T47D (cell line): ENCODE results near the gene GNPDA2.
"Not testable (repeated sequence)": the region's sequence is repeated elsewhere in the genome, so short reads cannot be mapped to it uniquely, and the experiment has no call there.

Experiments used
- DNase-seq, 2 experiments: peaks; one replicate each; pipeline versions ENCODE4 v3.0.0 to v3.0.0-alpha.2; 2011 to 2012; ENCODE audit warnings: low read depth in 1 of 2, low spot score in 1 of 2
- JUND ChIP-seq: IDR thresholded peaks from 2 replicates; pipeline ENCODE4 v1.6.1; 2012; ENCODE audit warnings: low read depth
- in situ Hi-C: cut with HindIII; loops from 2 replicates; pipeline ENCODE4 v1.10.0; 2016; ENCODE audit warnings: low sequenced_read_pairs, low pct_unique_long_range_greater_than_20kb

GNPDA2 gene

DNA sequence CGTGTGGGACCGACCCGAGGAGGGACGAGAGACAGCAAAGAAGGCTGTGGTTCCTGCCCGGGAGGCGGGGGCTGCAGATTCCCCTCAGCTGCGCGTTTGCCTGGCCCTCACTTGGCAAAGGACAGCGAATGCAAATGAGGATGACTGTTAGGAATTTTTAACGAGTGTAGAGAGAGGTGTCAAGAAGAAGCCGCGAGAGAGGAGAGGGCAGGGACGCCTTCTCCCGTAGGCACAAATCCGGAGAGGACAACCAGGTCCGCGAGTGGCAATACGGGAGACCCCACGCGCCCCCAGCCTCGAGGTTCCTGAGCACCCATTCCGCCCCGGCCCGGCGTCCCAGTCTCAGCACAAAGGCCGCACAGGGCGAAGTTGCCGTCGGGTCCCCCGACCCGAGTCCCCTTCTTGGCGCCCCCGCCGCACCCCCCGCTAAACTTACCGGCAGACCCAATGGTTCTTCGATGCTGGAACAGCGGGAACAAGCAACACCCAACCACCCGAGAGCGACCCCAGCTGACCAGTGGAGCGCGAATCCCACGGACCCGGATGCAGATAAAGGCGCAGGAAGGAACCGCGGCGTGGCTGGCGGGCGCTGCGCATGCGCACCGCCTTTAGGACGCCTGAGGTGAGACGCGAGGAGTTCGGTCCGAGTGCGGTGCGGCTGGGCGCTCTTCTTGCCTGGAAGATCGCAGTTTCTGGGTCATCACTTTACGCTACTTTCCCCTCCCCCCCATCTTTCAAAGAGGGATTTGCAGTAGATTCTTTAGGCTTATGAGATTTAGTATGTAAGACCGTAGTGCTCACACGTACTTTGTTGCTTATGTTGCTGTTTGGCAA lies at the start of gene GNPDA2:
TSS of gene GNPDA2 (minus strand) at position 519 of the 834 bp plus-strand sequence. CDS start 4,349 bp downstream, outside the sequence.
- TF ChIP-seq JUND = no peak
- DNase-seq = peak; percentile 60 to 86
- in situ Hi-C loops = no loop called here

DNA sequence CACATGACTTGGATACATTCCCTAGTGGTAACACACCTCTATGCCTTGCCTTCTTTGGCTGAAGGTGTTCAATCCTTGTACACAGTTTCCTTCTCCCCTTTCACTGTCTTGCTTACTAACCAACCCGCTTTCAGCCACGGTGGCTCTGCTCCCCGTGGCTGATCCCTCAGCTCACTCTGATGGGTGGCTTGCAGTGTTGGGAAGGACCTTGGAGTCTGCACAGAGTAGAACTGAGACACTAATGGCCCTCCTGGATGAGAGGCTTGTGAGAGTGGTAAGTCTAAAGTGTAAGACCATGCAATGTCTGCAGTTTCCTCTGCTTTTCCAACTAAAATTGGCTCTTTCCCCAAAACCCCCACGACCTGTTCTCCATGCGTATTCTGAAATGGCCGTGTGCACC lies 46.0 kb upstream of the GNPDA2 start:
- in situ Hi-C loops = no loop called here
- no peak for TF ChIP-seq JUND
- DNase-seq = no peak

DNA sequence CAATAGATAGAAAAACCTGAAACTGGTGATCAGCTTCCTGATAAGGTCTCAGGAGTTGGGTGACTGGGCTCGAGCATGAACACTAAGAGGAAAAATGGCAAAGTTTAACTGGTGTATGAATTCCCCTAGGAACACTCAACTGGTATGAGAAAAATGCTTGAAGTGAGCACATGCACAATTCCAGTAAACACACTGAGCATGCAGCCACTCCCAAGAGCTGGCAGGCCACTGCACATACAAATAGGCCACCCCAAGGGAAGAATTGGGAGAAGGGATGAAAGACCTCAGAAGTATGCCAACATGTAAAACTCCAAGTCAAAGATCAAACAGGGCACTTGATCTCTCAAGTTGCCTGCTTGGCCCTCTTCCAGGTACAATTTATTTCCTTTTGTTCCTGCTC lies 45.4 kb upstream of the GNPDA2 start:
- in situ Hi-C loops = no loop called here
- no peak for TF ChIP-seq JUND
- DNase-seq = no peak

DNA sequence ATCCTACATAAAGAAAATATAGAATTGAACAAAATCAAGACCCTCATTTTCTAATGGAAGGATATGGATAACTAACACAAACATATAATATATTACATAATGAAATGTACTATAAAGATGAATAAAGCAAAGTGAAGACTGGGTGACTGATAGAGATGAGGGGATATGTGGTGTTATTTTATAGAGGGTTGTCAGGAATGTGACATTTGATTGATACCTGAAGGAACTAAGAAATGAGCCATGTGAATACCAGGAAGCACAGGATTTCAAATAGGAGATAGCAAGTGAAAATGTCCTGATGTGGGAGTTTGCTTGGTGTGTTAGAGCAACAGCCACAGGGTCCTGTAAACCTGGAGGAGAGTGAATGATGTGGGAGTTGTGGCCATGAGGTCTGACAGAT lies 40.1 kb upstream of the GNPDA2 start:
- in situ Hi-C loops = no loop called here
- DNase-seq = no peak
- TF ChIP-seq JUND = no peak

DNA sequence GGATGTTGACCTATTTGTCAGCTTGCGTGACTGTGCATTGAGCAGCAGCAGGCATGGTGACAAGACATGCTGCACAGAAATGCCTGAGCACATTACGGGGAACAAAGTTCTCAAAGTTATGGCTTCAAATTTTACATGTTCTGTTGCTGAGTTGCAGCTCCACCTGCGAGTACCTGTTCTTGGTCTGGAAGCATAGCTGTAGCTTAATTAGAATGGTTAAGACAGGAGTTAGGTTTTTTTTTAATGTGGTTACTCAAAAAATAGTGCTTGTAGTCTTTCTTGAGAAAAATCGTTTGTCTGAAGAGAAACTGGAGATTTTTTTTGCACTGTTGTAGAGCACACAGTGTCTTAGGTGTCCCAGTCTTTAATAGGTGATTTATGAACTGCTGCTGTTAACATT lies 38.8 kb upstream of the GNPDA2 start:
- no peak for TF ChIP-seq JUND
- no peak for DNase-seq
- in situ Hi-C loops = no loop called here

DNA sequence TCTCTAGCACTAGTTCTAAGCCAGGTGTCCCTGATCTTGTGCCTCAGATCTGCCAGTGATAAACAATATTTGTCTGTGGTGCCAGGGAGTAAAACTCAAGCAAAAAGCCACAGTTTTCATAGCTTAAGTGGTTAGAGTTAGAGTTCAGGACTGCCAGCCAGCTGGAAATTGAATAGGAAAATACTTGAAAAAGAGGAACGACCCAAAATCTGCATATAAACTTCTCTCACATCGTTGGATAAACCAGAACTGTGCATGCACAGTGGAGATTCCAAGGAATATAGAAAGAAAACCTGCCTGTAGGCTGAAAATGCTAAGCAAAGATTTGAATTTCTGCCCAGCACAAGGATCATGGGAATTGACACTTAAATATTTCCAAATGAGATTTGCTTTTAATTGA lies 35.0 kb upstream of the GNPDA2 start:
- in situ Hi-C loops = no loop called here
- no peak for DNase-seq
- TF ChIP-seq JUND = no peak

DNA sequence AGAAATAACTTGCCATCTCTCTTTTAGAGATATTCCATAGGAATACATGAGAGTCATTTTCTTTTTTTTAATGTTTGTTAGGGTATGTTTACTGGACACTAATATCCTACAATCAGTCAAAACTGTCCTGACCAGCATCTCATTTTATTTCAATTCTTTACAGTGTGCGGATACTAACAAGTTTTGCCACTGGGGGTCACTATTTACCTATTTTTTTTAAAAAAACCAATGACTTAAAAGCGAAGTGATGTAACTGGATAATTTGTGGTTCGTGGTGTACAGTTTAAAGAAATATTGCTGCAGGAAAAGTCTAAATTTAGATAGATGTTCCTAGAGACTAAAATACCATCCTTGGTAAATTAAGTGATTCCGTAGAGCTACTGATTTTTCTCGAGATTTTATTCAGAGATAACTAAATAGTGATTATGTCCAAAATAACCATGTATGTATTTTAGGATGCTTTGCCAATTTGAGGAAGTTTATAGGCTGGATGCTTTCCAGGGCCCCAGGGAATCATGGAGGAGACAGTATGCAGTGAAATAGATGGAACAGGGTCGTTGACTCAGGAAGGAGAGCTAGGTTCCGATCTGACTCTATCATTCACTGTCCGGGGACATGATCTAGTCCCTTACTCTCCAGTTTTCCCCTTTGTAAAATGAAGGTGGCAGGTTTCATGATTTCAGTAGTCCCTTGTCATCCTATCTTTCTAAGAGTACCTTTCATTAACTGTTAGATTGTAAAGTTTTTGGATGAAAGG lies 34.0 kb upstream of the GNPDA2 start:
- in situ Hi-C loops = no loop called here
- no peak for TF ChIP-seq JUND
- DNase-seq = peak; percentile 1 to 56

DNA sequence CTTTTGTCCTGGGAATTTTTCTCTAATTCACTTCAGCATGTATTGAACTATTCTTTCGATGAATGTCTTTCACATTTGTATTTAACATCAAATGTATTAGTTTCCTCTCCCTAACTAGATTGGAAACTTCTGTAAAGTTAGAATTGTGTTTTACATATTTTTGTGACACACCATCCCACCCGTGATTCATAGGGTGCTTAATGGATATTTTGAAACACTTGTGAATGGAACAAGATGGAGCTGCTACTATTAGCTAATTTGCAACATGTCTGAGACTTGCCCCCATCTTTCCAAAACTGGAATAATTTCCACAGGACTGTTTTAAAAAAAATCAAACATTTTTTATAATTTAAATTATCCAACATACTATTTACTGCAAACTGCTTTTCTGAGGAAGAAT lies 30.2 kb upstream of the GNPDA2 start:
- no peak for DNase-seq
- no peak for TF ChIP-seq JUND
- in situ Hi-C loops = no loop called here

DNA sequence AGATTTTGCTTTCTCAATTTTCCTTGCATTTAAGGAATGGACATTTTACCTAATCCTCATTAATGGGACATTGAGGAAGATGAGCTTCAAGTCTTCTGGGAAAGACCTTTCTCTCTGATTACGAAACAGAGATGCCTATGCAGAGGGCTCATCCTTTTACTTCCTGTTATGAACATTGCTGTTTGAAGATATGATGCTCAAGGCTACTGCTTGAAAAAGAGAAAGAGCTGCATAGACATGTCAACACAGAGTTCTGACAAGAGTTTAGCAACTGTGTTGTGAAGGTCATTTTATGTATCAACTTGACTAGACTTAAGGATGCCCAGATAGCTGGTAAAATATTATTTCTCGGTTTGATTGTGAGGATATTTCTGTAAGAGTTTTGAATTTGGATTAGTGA lies 13.8 kb upstream of the GNPDA2 start:
- DNase-seq = no peak
- TF ChIP-seq JUND = no peak
- in situ Hi-C loops = no loop called here

DNA sequence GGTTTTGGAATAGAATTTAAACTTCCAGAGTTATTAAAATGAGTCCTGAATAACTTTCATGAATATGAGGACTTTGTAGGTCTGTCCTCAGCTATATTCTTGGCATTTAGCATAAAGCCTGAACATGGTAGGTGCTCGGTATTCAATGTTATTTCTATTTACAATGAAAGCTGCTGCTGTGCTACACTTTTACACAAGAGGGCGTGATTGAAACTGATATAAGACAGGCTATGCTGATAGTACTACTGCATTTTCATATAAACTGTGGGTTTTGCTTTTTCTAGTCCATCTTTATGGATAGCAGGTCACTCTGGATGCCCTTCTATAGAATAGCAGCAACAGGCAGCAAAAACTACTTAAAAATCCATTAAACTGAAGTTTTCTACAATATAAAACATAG lies 12.3 kb upstream of the GNPDA2 start:
- peak in 1 of 2 experiments; percentile 22 for DNase-seq
- in situ Hi-C loops = no loop called here
- no peak for TF ChIP-seq JUND

DNA sequence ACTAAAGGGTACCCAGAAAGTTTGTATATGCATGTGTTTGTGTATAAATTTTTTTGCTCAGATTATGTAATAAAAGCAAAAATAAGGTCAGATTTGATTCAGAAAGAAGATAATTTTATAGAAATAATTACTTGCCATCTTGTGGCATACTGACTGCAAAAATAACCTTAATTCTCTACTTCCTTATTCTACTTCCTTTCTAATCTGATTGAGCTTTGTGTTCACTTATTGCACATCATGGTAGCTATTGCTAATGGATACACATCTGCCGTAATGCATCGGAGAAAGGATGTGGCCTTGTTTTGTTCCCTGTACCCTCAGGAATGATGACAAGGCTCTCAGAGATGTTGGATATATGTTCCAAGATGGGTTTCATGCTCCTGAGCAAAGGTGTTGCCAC lies 10.5 kb upstream of the GNPDA2 start:
- in situ Hi-C loops = no loop called here
- no peak for DNase-seq
- no peak for TF ChIP-seq JUND

DNA sequence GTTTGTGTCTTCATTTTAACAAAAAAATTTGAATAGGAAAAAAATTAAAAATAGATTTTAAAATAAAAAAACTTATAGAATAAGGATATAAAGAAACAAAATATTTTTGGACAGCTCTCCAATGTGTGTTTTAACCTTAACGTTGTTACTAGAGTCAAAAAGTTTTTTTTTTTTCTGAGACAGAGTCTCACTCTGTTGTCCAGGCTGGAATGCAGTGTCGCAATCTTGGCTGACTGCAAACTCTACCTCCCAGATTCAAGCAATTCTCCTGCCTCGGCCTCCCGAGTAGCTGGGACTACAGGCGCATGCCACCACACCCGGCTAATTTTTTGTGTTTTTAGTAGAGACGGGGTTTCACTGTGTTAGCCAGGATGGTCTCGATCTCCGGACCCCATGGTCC lies 2.3 kb upstream of the GNPDA2 start:
- in situ Hi-C loops, DNase-seq: not testable (repeated sequence)

DNA sequence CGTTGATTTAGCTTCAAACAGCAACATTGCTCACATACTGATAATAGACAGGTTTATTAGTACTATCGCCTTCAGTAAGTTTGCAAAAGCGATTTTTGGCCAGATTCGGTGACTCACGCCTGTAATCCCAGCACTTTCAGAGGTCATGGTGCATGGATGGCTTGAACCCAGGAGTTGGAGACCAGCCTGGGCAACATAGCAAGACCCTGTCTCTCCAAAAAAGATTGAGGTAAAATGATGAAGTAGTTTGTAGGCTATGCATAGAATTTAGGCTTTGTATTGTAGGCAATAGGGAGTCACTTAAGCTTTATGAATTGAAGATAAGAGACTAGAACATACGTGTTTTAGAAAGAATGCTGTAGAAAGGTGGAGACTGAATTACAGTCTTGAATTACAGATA lies 1.1 kb upstream of the GNPDA2 start:
- in situ Hi-C loops = no loop called here
- no peak for DNase-seq

More for the DNA sequence above, 1.1 kb upstream of the GNPDA2 start:
- TF ChIP-seq JUND = no peak
